K562 (cell line): ENCODE data around the gene SPDEF. TPM values are rescaled to one million over a fixed set of nuclear protein-coding genes. Genes with fewer than 3 reads are reported as not detected.

Experiments
- ATAC-seq: fragments of 200-7000 bp; cut with Tn5 transposase; 3 replicates; pipeline ENCODE4 v1.9.1; 2020; ENCODE audit warnings: moderate library complexity
- BruUV-seq: library from RNA; stranded (reverse); fragments of 400-500 nt; replicated peaks from 2 replicates; lab custom pipeline; 2021; lab: Mats Ljungman, UMichigan
- CTCF ChIA-PET: fragments of 300-600 bp; formaldehyde crosslinking; extraction: SDS; loops from one replicate; lab custom pipeline; 2021; ENCODE audit warnings: low intra/inter-chr PET ratio; lab: Yijun Ruan, JAX
- POLR2A ChIA-PET: fragments of 300-600, 350-650 bp; sonication (Branson Sonifier 250); formaldehyde crosslinking; extraction: SDS; loops from one replicate; lab custom pipeline; 2021; ENCODE audit warnings: antibody characterized with exemption, inconsistent platforms; lab: Yijun Ruan, JAX
- DNase-seq, 4 experiments: peaks; one replicate each; pipeline versions ENCODE4 v3.0.0 to v3.0.0-alpha.2; 2011 to 2018; ENCODE audit warnings: low spot score in 3 of 4, mixed read lengths in 3 of 4; ENCODE audit errors: extremely low read depth in 1 of 4
- FAIRE-seq: peaks from 2 replicates; lab custom pipeline; 2011; peaks lifted over from hg19 to GRCh38; lab: Jason Lieb, UNC
- H2AFZ ChIP-seq: 2 replicates; pipeline ENCODE4 v1.6.0; 2011; ENCODE audit warnings: low read depth, low read length, control low read depth, inconsistent platforms
- H3K27ac ChIP-seq: fragments of 200-600 bp; 3 replicates; pipeline ENCODE4 v1.8.0; 2011; ENCODE audit warnings: low read depth, mild to moderate bottlenecking, control low read depth, inconsistent platforms, low read length, moderate library complexity, mixed read lengths; ENCODE audit errors: extremely low read depth
- H3K27me3 ChIP-seq, 2 experiments: fragments of 300-600 bp in 1 of 2; 2 replicates in 1 of 2; 3 replicates in 1 of 2; pipeline versions ENCODE4 v1.6.0 to v1.8.0; 2011; ENCODE audit warnings: inconsistent platforms in 2 of 2, low read length in 2 of 2, mild to moderate bottlenecking in 1 of 2, mixed read lengths in 1 of 2, moderate library complexity in 1 of 2; ENCODE audit not compliant: control insufficient read depth in 2 of 2, insufficient read depth in 2 of 2
- H3K36me3 ChIP-seq: fragments of 300-600 bp; 3 replicates; pipeline ENCODE4 v1.8.0; 2011; ENCODE audit warnings: mild to moderate bottlenecking, low read length, inconsistent platforms; ENCODE audit not compliant: control insufficient read depth, insufficient read depth
- H3K4me1 ChIP-seq, 2 experiments: fragments of 200-600 bp in 1 of 2; replicated peaks in 1 of 2; 2 replicates in 1 of 2; 3 replicates in 1 of 2; pipeline versions ENCODE4 v1.5.1 to v1.8.0; 2011; ENCODE audit warnings: inconsistent platforms in 2 of 2, low read length in 2 of 2, mild to moderate bottlenecking in 1 of 2, mixed read lengths in 1 of 2, moderate library complexity in 1 of 2; ENCODE audit not compliant: control insufficient read depth in 2 of 2, insufficient read depth in 2 of 2
- H3K4me2 ChIP-seq: 2 replicates; pipeline ENCODE4 v1.6.1; 2011; ENCODE audit warnings: low read length, control low read depth, inconsistent platforms, mixed read lengths; ENCODE audit not compliant: insufficient read depth
- H3K4me3 ChIP-seq: fragments of 200-600 bp; sonication (generic), shearing (Covaris generic); 2 replicates; pipeline ENCODE4 v1.5.1; 2016; ENCODE audit warnings: control low read depth, inconsistent platforms
- H3K79me2 ChIP-seq: fragments of 200-600 bp; 3 replicates; pipeline ENCODE4 v1.8.0; 2011; ENCODE audit warnings: low read length, inconsistent platforms; ENCODE audit not compliant: control insufficient read depth, insufficient read depth
- H3K9ac ChIP-seq, 2 experiments: 2 replicates each; pipeline versions ENCODE4 v1.6.0 to v1.6.1; 2011; ENCODE audit warnings: low read depth in 2 of 2, low read length in 2 of 2, control low read depth in 1 of 2, inconsistent platforms in 1 of 2, mild to moderate bottlenecking in 1 of 2, mixed read lengths in 1 of 2; ENCODE audit not compliant: insufficient read depth in 1 of 2
- H3K9me1 ChIP-seq: one replicate; pipeline ENCODE4 v1.6.0; 2011; ENCODE audit warnings: inconsistent platforms, mild to moderate bottlenecking, low read length, moderate library complexity; ENCODE audit not compliant: control insufficient read depth, insufficient read depth
- H3K9me3 ChIP-seq: replicated peaks from 2 replicates; pipeline ENCODE4 v1.5.1; 2011; ENCODE audit warnings: low read depth, low read length, inconsistent platforms; ENCODE audit not compliant: control insufficient read depth, insufficient read depth
- H4K20me1 ChIP-seq: replicated peaks from 2 replicates; pipeline ENCODE4 v1.6.1; 2011; ENCODE audit warnings: low read length, inconsistent platforms, mixed read lengths; ENCODE audit not compliant: control insufficient read depth, insufficient read depth
- CHD4 ChIP-seq: fragments of 200-600 bp; sonication (generic); IDR thresholded peaks from 3 replicates; pipeline ENCODE4 v1.6.1; 2012; ENCODE audit warnings: low read depth, mild to moderate bottlenecking, mixed read lengths, low read length, inconsistent platforms; ENCODE audit not compliant: insufficient read depth, insufficient replicate concordance, poor library complexity, severe bottlenecking
- EZH2 ChIP-seq: IDR thresholded peaks from 2 replicates; pipeline ENCODE4 v1.6.1; 2012; ENCODE audit warnings: low read depth, mild to moderate bottlenecking, inconsistent platforms, low read length, borderline replicate concordance
- GTF2E2 ChIP-seq: fragments of 200-800 bp; sonication (Bioruptor generic); IDR thresholded peaks from 2 replicates; pipeline ENCODE4 v1.6.1; 2016; ENCODE audit warnings: missing genetic modification characterization, missing compliant biosample characterization
- NCOA6 ChIP-seq: fragments of 450-650 bp; IDR thresholded peaks from 2 replicates; pipeline ENCODE4 v1.6.1; 2017; ENCODE audit warnings: mild to moderate bottlenecking
- SMAD4 ChIP-seq: fragments of 250-450 bp; sonication (Bioruptor Pico); conservative IDR thresholded peaks from 2 replicates; pipeline ENCODE4 v1.8.0; 2021; ENCODE audit warnings: inconsistent platforms, mild to moderate bottlenecking, moderate library complexity
- TARDBP ChIP-seq: fragments of 450-650 bp; IDR thresholded peaks from 2 replicates; pipeline ENCODE4 v1.6.1; 2016
- ZNF121 ChIP-seq: sonication (generic); formaldehyde crosslinking; conservative IDR thresholded peaks from 2 replicates; pipeline ENCODE4 v1.8.0; 2022; ENCODE audit warnings: missing genetic modification reagents
- WGBS: fragments of 100-300 bp; shearing (Covaris generic); methylation state at CpG from one replicate; pipeline ENCODE4 v1.1.6; 2016; ENCODE audit warnings: low coverage, mixed read lengths; ENCODE audit not compliant: insufficient coverage; ENCODE audit errors: missing lambda C conversion rate; 5-methylcytosine and 5-hydroxymethylcytosine counted together
- in situ Hi-C: fragments of 300-500 bp; cut with MboI; formaldehyde crosslinking; loops from 4 replicates; pipeline ENCODE4 v1.15.0; 2018; ENCODE audit warnings: inconsistent platforms, mixed read lengths
- intact Hi-C: fragments of 100-400 bp; cut with micrococcal nuclease; formaldehyde crosslinking; loops from 2 replicates; pipeline ENCODE4 v1.14.2; 2022
- polyA plus RNA-seq, 8 experiments: library from polyadenylated mRNA; depleted of rRNA in 4 of 8; stranded (reverse) in 5 of 8; unstranded in 3 of 8; fragments of >200 nt; fragmentation: Nextera tagmentation in 2 of 8; fragmentation: Illumina TruSeq in 1 of 8; extraction: Ambion mirVana in 2 of 8; extraction: Trizol in 1 of 8; gene quantifications; 2 replicates each; pipeline versions ENCODE4 v1.2.1 to v1.2.3, GENCODE V29; 2011 to 2014; ENCODE audit warnings: inconsistent platforms in 1 of 8, missing spikeins in 1 of 8
- total RNA-seq, 7 experiments: library from RNA; depleted of rRNA in 6 of 7; stranded (reverse); fragments of >200 nt in 6 of 7; fragmentation: Illumina TruSeq in 2 of 7; extraction: Trizol in 2 of 7; gene quantifications; 2 replicates each; pipeline versions ENCODE4 v1.2.1 to v1.2.3, GENCODE V29; 2011 to 2021; ENCODE audit warnings: low replicate concordance in 1 of 7

The SPDEF gene
- total and polyA plus RNA-seq, 9 of the 15 experiments (the other 6 are each of a cell fraction or from before 2014, with no cell fraction given), result 0.04 to 0.12 (median 0.11) TPM; not detected in 5

- no peaks in the 10 kb centered on the region for H3K79me2 ChIP-seq
- TF ChIP-seq ZNF121 (CRISPR knock-in tag), result no peak
- no peaks in the 10 kb centered on the region for H3K9me1 ChIP-seq
- no peak for ATAC-seq
- H3K4me1 ChIP-seq, result peaks cover 18 to 76% of the 10 kb centered on the region in 2 experiments; a peak in 4 of 5 replicates
- DNase-seq, result no peak
- H3K36me3 ChIP-seq, result no peaks in the 10 kb centered on the region
- no peaks in the 10 kb centered on the region for H3K27me3 ChIP-seq
- no TSS peak for BruUV-seq
- in situ Hi-C loops, result no loop called here
- H4K20me1 ChIP-seq, result no peaks in the 10 kb centered on the region
- no peak overlapping the region for H3K9ac ChIP-seq
- WGBS, result 48% methylated on average over 4 of the region's 4 CpGs
- no peak overlapping the region for H3K27ac ChIP-seq
- no peak overlapping the region for H2AFZ ChIP-seq
- no peak overlapping the region for H3K4me2 ChIP-seq
- no peak overlapping the region for H3K4me3 ChIP-seq
- peaks cover 1% of the 10 kb centered on the region for H3K9me3 ChIP-seq
- FAIRE-seq, result no peak
- ChIA-PET CTCF (interaction anchor here (0.7 kb wide), 1 partner anchor 23 kb away, joined by 3 read pairs; no protein-coding TSS in a partner anchor), POLR2A (interaction anchor here (0.6 kb wide), 1 partner anchor 339 kb away, joined by 3 read pairs; no protein-coding TSS in a partner anchor)
- intact Hi-C loops, result no loop called here
Observed at GRCh38 chr6:34553146-34553545, 3.0 kb downstream of the SPDEF start.

- no peak overlapping the region for H3K4me3 ChIP-seq
- peaks cover 18 to 77% of the 10 kb centered on the region in 2 experiments; a peak in 4 of 5 replicates for H3K4me1 ChIP-seq
- H3K9ac ChIP-seq, result peak overlapping the region in 1 of 2 experiments; percentile 40; a peak in 1 of 4 replicates
- H3K9me1 ChIP-seq, result no peaks in the 10 kb centered on the region
- DNase-seq (no peak), ATAC-seq (no peak), FAIRE-seq (no peak)
- no peak overlapping the region for H2AFZ ChIP-seq
- no peaks in the 10 kb centered on the region for H4K20me1 ChIP-seq
- CTCF ChIA-PET, result no interaction called here
- no peak overlapping the region for H3K4me2 ChIP-seq
- H3K79me2 ChIP-seq, result no peaks in the 10 kb centered on the region
- no peak overlapping the region for H3K27ac ChIP-seq
- BruUV-seq, result no TSS peak
- no peaks in the 10 kb centered on the region for H3K36me3 ChIP-seq
- in situ Hi-C loops (no loop called here), intact Hi-C loops (no loop called here)
- WGBS, result 79% methylated on average over 5 of the region's 5 CpGs
- POLR2A ChIA-PET, result interaction anchor here (0.7 kb wide), 1 partner anchor 27 kb away, joined by 3 read pairs; no protein-coding TSS in a partner anchor
- H3K27me3 ChIP-seq, result no peaks in the 10 kb centered on the region
- no peaks in the 10 kb centered on the region for H3K9me3 ChIP-seq
- TF ChIP-seq CHD4, result no peak
- no peak for TF ChIP-seq SMAD4 (CRISPR knock-in tag)
- TF ChIP-seq GTF2E2 (tag), result no peak
- no peak for TF ChIP-seq NCOA6
- no peak for TF ChIP-seq TARDBP
- no peak for TF ChIP-seq EZH2
Observed at GRCh38 chr6:34552620-34553019, 3.5 kb downstream of the SPDEF start.
